Endothelial cell of umbilical vein (primary cell): Measurements from ENCODE around the gene TSPAN17. TPM values are rescaled to one million over a fixed set of nuclear protein-coding genes. Genes with fewer than 3 reads are reported as not detected.

Source experiments
- BruUV-seq: library from RNA; stranded (reverse); fragments of 400-500 nt; replicated peaks from 2 replicates; lab custom pipeline; 2021; lab: Mats Ljungman, UMichigan
- CTCF ChIA-PET: fragments of 300-600, 350-600 bp; sonication (Branson Sonifier 250); formaldehyde crosslinking; loops from one replicate; lab custom pipeline; 2021; ENCODE audit warnings: antibody characterized with exemption, inconsistent platforms; lab: Charles Lee
- POLR2A ChIA-PET: fragments of 300-600, 350-600 bp; sonication (Branson Sonifier 250); formaldehyde crosslinking; loops from one replicate; lab custom pipeline; 2021; ENCODE audit warnings: antibody characterized with exemption, inconsistent platforms; lab: Charles Lee
- DNase-seq: peaks from one replicate; pipeline ENCODE4 v3.0.0-alpha.2; 2011; ENCODE audit warnings: low read depth, low spot score
- FAIRE-seq: peaks from 2 replicates; lab custom pipeline; 2011; peaks lifted over from hg19 to GRCh38; lab: Jason Lieb, UNC
- H2AFZ ChIP-seq: 2 replicates; pipeline ENCODE4 v1.6.0; 2012; ENCODE audit warnings: low read depth, low read length, control low read depth, inconsistent platforms
- H3K27ac ChIP-seq: 2 replicates; pipeline ENCODE4 v1.5.1; 2011; ENCODE audit warnings: low read depth, mild to moderate bottlenecking, control low read depth, low read length, moderate library complexity; ENCODE audit not compliant: insufficient read depth
- H3K27me3 ChIP-seq, 2 experiments: 2 replicates each; pipeline versions ENCODE4 v1.6.0 to v1.6.1; 2011; ENCODE audit warnings: low read length in 2 of 2, mixed read lengths in 1 of 2; ENCODE audit not compliant: control insufficient read depth in 2 of 2, insufficient read depth in 2 of 2
- H3K36me3 ChIP-seq, 2 experiments: 2 replicates in 1 of 2; 3 replicates in 1 of 2; pipeline ENCODE4 v1.5.1; 2011; ENCODE audit warnings: low read length in 2 of 2, mild to moderate bottlenecking in 1 of 2, moderate library complexity in 1 of 2; ENCODE audit not compliant: control insufficient read depth in 2 of 2, insufficient read depth in 2 of 2; ENCODE audit errors: extremely low read depth in 1 of 2
- H3K4me1 ChIP-seq: 3 replicates; pipeline ENCODE4 v1.5.1; 2011; ENCODE audit warnings: mild to moderate bottlenecking, low read length; ENCODE audit not compliant: control insufficient read depth, insufficient read depth; ENCODE audit errors: extremely low read depth
- H3K4me2 ChIP-seq: 2 replicates; pipeline ENCODE4 v1.6.1; 2011; ENCODE audit warnings: low read length, control low read depth, mixed read lengths; ENCODE audit not compliant: insufficient read depth
- H3K4me3 ChIP-seq, 3 experiments: fragments of 200-600 bp in 1 of 3; sonication (generic), shearing (Covaris generic) in 1 of 3; replicated peaks in 1 of 3; 2 replicates each; pipeline ENCODE4 v1.5.1; 2011 to 2016; ENCODE audit warnings: control low read depth in 3 of 3, low read length in 3 of 3, mild to moderate bottlenecking in 2 of 3, inconsistent platforms in 1 of 3, low read depth in 1 of 3, moderate library complexity in 1 of 3; ENCODE audit not compliant: insufficient read depth in 1 of 3
- H3K79me2 ChIP-seq: 2 replicates; pipeline ENCODE4 v1.6.0; 2012; ENCODE audit warnings: low read length, inconsistent platforms; ENCODE audit not compliant: control insufficient read depth, insufficient read depth
- H3K9ac ChIP-seq: replicated peaks from 2 replicates; pipeline ENCODE3; 2011; ENCODE audit warnings: low read length, control low read depth; ENCODE audit not compliant: insufficient read depth; ENCODE audit errors: extremely low read depth
- H3K9me1 ChIP-seq: replicated peaks from 3 replicates; pipeline ENCODE4 v1.6.0; 2011; ENCODE audit warnings: mild to moderate bottlenecking, low read length; ENCODE audit not compliant: control insufficient read depth, insufficient read depth; ENCODE audit errors: extremely low read depth
- H3K9me3 ChIP-seq: replicated peaks from 2 replicates; pipeline ENCODE4 v1.5.1; 2012; ENCODE audit warnings: low read length, inconsistent platforms; ENCODE audit not compliant: control insufficient read depth, insufficient read depth
- H4K20me1 ChIP-seq: replicated peaks from 2 replicates; pipeline ENCODE3; 2011; ENCODE audit warnings: mild to moderate bottlenecking, low read length; ENCODE audit not compliant: control insufficient read depth, insufficient read depth; ENCODE audit errors: extremely low read depth
- EZH2 ChIP-seq: IDR thresholded peaks from 2 replicates; pipeline ENCODE4 v1.6.1; 2012; ENCODE audit warnings: borderline replicate concordance, low read depth, mild to moderate bottlenecking, moderate library complexity, low read length, inconsistent platforms; ENCODE audit not compliant: severe bottlenecking
- FOS ChIP-seq: IDR thresholded peaks from 2 replicates; pipeline ENCODE4 v1.6.1; 2011; ENCODE audit warnings: mild to moderate bottlenecking, low read length, moderate library complexity, borderline replicate concordance; ENCODE audit not compliant: insufficient read depth
- GATA2 ChIP-seq: IDR thresholded peaks from 2 replicates; pipeline ENCODE4 v1.7.0; 2011; ENCODE audit warnings: low read depth, mild to moderate bottlenecking, moderate library complexity, mixed read lengths, low read length; ENCODE audit not compliant: insufficient read length, insufficient read depth
- JUN ChIP-seq: IDR thresholded peaks from 2 replicates; pipeline ENCODE4 v1.6.1; 2011; ENCODE audit warnings: borderline replicate concordance, low read depth; ENCODE audit not compliant: insufficient read length, insufficient read depth
- MYC ChIP-seq: IDR thresholded peaks from one replicate; pipeline ENCODE4 v1.6.1; 2011; ENCODE audit warnings: mild to moderate bottlenecking, low read depth, low read length
- POLR2A ChIP-seq: IDR thresholded peaks from 2 replicates; pipeline ENCODE4 v1.6.1; 2012; ENCODE audit warnings: low read depth, mild to moderate bottlenecking, control low read depth, low read length
- POLR2AphosphoS5 ChIP-seq: IDR thresholded peaks from 2 replicates; pipeline ENCODE4 v1.6.1; 2012; ENCODE audit warnings: low read depth, mild to moderate bottlenecking, control low read depth, low read length, moderate library complexity; ENCODE audit not compliant: insufficient read depth
- dilution Hi-C: fragments of 300-500 bp; cut with MboI; formaldehyde crosslinking; loops from one replicate; pipeline ENCODE4 v1.15.0; 2019; ENCODE audit warnings: low sequenced_read_pairs; ENCODE audit not compliant: extremely low pct_ligation_motif_present
- intact Hi-C: fragments of 100-400 bp; cut with micrococcal nuclease; formaldehyde crosslinking; loops from one replicate; pipeline ENCODE4 v1.10.0; 2022
- polyA plus RNA-seq, 4 experiments: library from polyadenylated mRNA; depleted of rRNA in 3 of 4; stranded (reverse) in 3 of 4; unstranded in 1 of 4; fragments of >200 nt; gene quantifications; 2 replicates each; pipeline versions ENCODE4 v1.2.1 to v1.2.3, GENCODE V29; 2011 to 2012; ENCODE audit warnings: missing spikeins in 1 of 4
- total RNA-seq: library from RNA; stranded (reverse); gene quantifications from 2 replicates; pipeline ENCODE4 v1.2.3, GENCODE V29; 2021
- TF ChIP-seq, protein P1 (sequence below), 2 donors: IDR thresholded peaks; 1 replicate in 1 of 2; 2 replicates in 1 of 2; pipeline ENCODE4 v1.5.1; 2011; ENCODE audit warnings: low read length in 2 of 2, mild to moderate bottlenecking in 2 of 2, moderate library complexity in 2 of 2, control low read depth in 1 of 2, inconsistent platforms in 1 of 2, low read depth in 1 of 2; ENCODE audit not compliant: insufficient read depth in 1 of 2; ENCODE audit errors: extremely low read depth in 1 of 2
- TF ChIP-seq, protein P2 (sequence below): IDR thresholded peaks from 2 replicates; pipeline ENCODE4 v1.6.1; 2011; ENCODE audit not compliant: insufficient read depth, insufficient read length

Gene TSPAN17
- total and polyA plus RNA-seq, 2 donors (not counting 3 experiments of a cell fraction or from before 2014, with no cell fraction given), result 55.9 to 73.3 TPM

DNA sequence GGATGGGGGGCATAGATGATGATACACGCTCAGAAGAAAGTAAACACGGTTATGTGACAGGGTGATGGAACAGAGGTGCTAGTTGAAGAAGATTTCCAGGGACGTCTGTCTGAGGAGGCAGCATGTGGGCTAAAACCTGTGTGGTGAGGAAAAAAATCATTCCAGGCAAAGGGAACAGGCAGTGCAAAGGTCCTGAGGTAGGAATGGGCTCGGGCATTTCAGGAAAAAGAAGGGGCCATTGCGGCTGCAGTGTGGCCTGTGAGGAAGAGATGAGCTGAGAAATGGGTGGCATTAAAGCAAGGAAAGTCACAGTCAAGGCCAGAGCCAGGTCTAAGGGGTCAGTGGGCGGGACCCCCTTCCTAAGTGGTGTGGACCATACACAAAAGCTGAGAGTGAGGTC is 18.2 kb downstream of the TSPAN17 start:
- H3K36me3 ChIP-seq, result no peaks in the 10 kb centered on the region
- H3K4me3 ChIP-seq, result no peak overlapping the region
- BruUV-seq, result no TSS peak
- ChIA-PET CTCF (interaction anchor here (1.0 to 1.4 kb wide), 2 partner anchors 12 to 37 kb away, joined by 3 read pairs; no protein-coding TSS in a partner anchor), POLR2A (no interaction called here)
- H3K27me3 ChIP-seq, result peaks cover 9 to 21% of the 10 kb centered on the region in 2 experiments
- no peaks in the 10 kb centered on the region for H3K4me1 ChIP-seq
- no peaks in the 10 kb centered on the region for H3K79me2 ChIP-seq
- dilution Hi-C loops, result no loop called here
- intact Hi-C loops, result loop anchor here (10.0 kb wide), 1 partner anchor 219 kb away; no protein-coding TSS in a partner anchor
- H3K9me3 ChIP-seq, result no peaks in the 10 kb centered on the region
- no peak overlapping the region for H3K27ac ChIP-seq
- no peak overlapping the region for H2AFZ ChIP-seq
- no peak overlapping the region for H3K4me2 ChIP-seq
- FAIRE-seq (no peak), DNase-seq (no peak)
- no peaks in the 10 kb centered on the region for H4K20me1 ChIP-seq
- H3K9me1 ChIP-seq, result no peaks in the 10 kb centered on the region
- no peak overlapping the region for H3K9ac ChIP-seq
- TF ChIP-seq, protein P1, sequence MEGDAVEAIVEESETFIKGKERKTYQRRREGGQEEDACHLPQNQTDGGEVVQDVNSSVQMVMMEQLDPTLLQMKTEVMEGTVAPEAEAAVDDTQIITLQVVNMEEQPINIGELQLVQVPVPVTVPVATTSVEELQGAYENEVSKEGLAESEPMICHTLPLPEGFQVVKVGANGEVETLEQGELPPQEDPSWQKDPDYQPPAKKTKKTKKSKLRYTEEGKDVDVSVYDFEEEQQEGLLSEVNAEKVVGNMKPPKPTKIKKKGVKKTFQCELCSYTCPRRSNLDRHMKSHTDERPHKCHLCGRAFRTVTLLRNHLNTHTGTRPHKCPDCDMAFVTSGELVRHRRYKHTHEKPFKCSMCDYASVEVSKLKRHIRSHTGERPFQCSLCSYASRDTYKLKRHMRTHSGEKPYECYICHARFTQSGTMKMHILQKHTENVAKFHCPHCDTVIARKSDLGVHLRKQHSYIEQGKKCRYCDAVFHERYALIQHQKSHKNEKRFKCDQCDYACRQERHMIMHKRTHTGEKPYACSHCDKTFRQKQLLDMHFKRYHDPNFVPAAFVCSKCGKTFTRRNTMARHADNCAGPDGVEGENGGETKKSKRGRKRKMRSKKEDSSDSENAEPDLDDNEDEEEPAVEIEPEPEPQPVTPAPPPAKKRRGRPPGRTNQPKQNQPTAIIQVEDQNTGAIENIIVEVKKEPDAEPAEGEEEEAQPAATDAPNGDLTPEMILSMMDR (IDR thresholded peaks at IDR 0.05; ENCODE audit: extremely low read depth in 1 of 2, insufficient read depth in 1 of 2, low read depth in 1 of 2, low read length in 2 of 2), result no peak
- TF ChIP-seq EZH2 (no peak), MYC (no peak), POLR2A (no peak), JUN (no peak), POLR2AphosphoS5 (no peak), GATA2 (no peak), FOS (no peak)
- TF ChIP-seq, protein P2, sequence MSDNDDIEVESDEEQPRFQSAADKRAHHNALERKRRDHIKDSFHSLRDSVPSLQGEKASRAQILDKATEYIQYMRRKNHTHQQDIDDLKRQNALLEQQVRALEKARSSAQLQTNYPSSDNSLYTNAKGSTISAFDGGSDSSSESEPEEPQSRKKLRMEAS, result no peak
